ENCODE measurements around the gene PPIB.

The PPIB gene

DNA sequence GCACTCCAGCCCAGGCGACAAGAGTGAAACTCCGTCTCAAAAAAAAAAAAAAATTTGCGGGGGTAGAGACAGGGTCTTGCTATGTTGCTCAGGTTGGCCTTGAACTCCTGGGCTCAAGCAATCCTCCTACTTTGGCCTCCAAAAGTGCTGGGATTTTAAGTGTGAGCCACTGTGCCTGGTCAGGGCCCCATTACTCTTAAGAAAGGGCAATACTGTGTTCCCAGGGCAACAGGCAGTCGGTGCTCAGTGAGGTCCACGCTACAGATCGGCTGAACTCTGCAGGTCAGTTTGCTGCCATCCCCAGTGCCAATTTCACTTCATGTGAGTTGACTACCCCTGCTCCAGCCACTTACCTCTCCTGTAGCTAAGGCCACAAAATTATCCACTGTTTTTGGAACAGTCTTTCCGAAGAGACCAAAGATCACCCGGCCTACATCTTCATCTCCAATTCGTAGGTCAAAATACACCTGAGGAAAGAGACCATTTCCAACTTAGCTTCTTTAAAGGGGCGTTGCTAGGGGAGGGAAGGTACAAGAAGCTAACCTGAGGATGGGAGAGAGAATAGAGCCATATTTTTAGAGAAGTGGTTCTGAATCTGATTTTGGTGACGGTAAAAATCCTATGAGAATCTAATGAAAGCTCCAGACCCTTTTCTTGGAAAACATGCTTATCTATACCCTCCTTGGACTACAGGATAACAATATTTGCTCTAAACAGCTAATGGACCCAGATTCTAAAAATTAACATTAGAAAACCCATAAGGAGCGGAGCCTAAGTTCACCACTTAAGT, 939 bp downstream of the PPIB start:
- TF ChIP-seq, protein P1, sequence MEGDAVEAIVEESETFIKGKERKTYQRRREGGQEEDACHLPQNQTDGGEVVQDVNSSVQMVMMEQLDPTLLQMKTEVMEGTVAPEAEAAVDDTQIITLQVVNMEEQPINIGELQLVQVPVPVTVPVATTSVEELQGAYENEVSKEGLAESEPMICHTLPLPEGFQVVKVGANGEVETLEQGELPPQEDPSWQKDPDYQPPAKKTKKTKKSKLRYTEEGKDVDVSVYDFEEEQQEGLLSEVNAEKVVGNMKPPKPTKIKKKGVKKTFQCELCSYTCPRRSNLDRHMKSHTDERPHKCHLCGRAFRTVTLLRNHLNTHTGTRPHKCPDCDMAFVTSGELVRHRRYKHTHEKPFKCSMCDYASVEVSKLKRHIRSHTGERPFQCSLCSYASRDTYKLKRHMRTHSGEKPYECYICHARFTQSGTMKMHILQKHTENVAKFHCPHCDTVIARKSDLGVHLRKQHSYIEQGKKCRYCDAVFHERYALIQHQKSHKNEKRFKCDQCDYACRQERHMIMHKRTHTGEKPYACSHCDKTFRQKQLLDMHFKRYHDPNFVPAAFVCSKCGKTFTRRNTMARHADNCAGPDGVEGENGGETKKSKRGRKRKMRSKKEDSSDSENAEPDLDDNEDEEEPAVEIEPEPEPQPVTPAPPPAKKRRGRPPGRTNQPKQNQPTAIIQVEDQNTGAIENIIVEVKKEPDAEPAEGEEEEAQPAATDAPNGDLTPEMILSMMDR (IDR thresholded peaks at IDR 0.05; ENCODE audit: control extremely low read depth, extremely low read depth, low read depth, missing control alignments): no peak
- ChIA-PET CTCF (interaction anchor here (1.6 to 5.3 kb wide), 2 partner anchors 9 to 20 kb away, joined by 5 to 44 read pairs; partner anchors contain the start of gene SNX22), POLR2A (interaction anchor here (0.7 kb wide), 1 partner anchor 9 kb away, joined by 3 read pairs; no protein-coding TSS in a partner anchor)
- DNase-seq (ENCODE audit: extremely low spot score): no peak

DNA sequence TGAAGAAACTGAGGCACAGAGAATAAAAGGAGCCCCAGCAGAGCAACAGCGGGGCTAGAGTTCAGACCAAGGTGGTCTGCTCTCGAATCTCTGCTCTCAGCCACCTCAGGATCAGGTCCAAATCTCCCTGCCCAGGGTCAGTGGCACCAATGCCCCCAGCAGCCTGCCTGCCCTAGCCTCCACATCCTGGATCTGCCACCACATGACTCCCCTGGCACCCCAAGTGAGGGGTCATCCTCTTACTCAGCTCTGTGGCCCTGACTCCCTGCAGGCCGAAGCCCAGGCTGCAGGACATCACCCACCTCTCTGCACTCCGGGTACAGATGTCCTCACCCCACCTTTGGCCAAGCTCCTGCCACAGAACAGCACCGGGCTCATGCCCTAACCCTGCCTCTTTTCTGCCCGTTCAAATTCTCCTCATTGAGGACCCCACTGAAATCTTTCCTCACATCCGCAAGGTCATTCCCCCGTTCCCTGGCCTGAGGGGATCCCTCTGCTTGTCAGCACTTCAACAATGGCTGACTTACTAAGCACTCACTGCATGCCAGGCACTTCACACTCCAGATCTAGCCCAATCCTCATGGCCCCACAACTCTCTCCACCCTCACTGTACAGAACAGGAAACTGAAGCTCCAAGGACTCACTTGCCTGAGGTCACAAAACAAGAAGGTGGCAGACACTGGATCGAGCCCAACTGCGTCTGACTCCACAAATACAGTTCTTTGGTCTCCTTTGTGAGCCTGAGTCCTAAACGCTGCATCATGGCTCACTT, 4.3 kb downstream of the PPIB start:
- DNase-seq (ENCODE audit: extremely low spot score): no peak
- ChIA-PET CTCF (interaction anchor here (1.6 kb wide), 1 partner anchor 10 kb away, joined by 4 read pairs; no protein-coding TSS in a partner anchor), POLR2A (interaction anchor here (0.6 kb wide), 2 partner anchors 115 to 892 kb away, joined by 3 to 6 read pairs; no protein-coding TSS in a partner anchor)
- TF ChIP-seq, protein P1 (IDR thresholded peaks at IDR 0.05; ENCODE audit: control extremely low read depth, extremely low read depth, low read depth, missing control alignments): no peak

DNA sequence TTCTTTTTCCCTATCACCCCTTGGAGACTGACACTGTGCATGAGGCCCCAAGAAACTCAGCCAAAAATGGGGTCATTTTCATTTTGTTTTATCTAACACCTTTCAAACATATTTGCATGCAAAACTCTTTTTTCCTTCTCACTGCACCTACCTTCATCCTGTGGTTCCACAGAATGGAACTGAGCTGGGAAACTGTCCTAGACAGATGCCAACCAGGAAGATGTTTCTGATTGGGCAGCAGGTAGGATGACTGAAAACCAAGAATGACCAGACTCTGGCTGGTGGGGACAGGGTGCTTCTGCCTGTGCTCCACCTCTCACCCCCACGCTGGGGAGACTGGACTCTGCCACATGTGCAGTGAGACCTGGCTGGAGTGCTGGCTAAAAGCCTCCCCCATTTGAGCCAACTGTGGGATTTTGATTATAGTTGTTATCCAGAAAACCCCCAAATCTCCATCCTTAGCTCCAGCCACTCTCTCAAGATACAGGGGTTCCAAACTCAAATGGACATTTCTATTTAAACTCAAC, 5.2 kb downstream of the PPIB start:
- POLR2A ChIA-PET: interaction anchor here (0.8 to 1.3 kb wide), 2 partner anchors 12 to 213 kb away, joined by 3 to 4 read pairs; no protein-coding TSS in a partner anchor
- TF ChIP-seq, protein P1 (IDR thresholded peaks at IDR 0.05; ENCODE audit: control extremely low read depth, extremely low read depth, low read depth, missing control alignments): no peak
- CTCF ChIA-PET: interaction anchor here (1.4 to 1.6 kb wide), 2 partner anchors 9 to 88 kb away, joined by 3 to 4 read pairs; no protein-coding TSS in a partner anchor
- no peak for DNase-seq (ENCODE audit: extremely low spot score)

DNA sequence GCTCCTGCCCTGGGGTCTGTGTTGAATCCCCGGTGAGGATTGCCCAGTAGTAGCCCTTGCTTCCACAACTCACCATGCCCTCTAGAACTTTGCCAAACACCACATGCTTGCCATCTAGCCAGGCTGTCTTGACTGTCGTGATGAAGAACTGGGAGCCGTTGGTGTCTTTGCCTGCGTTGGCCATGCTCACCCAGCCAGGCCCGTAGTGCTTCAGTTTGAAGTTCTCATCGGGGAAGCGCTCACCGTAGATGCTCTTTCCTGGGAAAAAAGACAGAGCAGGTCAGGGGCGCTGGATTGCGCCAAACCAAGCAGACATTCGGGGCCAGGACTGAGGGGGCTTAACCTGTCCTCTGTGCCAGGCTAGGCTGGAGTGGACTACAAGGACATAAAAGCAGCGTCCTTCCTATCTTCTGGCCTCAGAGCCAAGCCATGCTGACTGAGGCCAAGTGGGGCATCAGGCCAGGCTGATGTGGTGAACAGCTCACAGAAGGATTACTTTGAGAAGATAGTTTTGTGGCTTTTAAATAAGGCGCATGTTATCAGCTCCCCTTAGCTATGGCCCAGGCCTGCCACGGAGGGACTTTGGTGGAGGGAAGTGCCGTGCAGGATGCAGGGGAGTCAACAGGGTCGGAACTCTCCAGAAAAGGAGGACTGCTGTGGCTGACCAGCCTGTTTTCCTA, 6.0 kb downstream of the PPIB start:
- TF ChIP-seq, protein P1 (IDR thresholded peaks at IDR 0.05; ENCODE audit: control extremely low read depth, extremely low read depth, low read depth, missing control alignments): no peak
- CTCF ChIA-PET: interaction anchor here (1.4 kb wide), 1 partner anchor 87 kb away, joined by 3 read pairs; no protein-coding TSS in a partner anchor
- POLR2A ChIA-PET: interaction anchor here (0.8 to 1.3 kb wide), 2 partner anchors 12 to 212 kb away, joined by 3 to 4 read pairs; no protein-coding TSS in a partner anchor
- no peak for DNase-seq (ENCODE audit: extremely low spot score)

DNA sequence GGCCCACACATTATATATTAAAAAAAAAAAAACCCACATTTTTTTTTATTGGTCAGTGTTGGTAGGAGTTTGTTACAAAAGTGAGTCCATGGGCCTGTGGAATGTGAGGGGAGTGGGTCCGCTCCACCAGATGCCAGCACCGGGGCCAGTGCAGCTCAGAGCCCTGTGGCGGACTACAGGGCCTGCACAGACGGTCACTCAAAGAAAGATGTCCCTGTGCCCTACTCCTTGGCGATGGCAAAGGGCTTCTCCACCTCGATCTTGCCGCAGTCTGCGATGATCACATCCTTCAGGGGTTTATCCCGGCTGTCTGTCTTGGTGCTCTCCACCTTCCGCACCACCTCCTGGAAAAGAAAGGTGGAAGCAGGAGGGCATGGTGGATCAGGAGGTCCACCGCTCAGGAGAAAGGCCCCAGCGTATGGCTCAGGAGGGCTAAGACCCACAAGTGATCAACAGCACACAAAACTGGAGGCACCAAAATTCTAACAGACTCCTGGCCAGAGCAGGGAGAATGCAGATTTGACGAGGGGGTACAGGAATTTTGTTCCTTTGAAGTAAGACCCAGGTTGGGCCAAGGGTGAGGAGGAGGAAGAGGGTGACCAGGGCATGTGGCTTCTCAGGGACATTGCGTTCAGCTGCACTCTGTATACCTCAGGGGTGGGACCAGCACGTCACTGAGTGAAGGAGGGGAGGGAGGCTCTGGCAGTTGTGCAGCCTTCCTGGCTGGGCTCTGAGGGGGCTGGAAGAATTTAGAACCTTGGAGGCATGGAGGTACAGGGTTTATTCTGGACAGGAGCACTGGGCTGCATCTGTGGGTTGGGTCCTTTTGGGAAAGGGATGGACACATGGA, 6.8 kb downstream of the PPIB start:
- TF ChIP-seq, protein P1 (IDR thresholded peaks at IDR 0.05; ENCODE audit: control extremely low read depth, extremely low read depth, low read depth, missing control alignments): no peak
- DNase-seq (ENCODE audit: extremely low spot score): no peak
- ChIA-PET POLR2A (interaction anchor here (0.7 to 1.3 kb wide), 2 partner anchors 11 to 24 kb away, joined by 3 to 6 read pairs; no protein-coding TSS in a partner anchor), CTCF (interaction anchor here (1.4 to 4.0 kb wide), 2 partner anchors 11 to 87 kb away, joined by 3 to 59 read pairs; no protein-coding TSS in a partner anchor)
